ENCODE results near the gene AKAP14.
"Not testable (repeated sequence)": the region's sequence is repeated elsewhere in the genome, so short reads cannot be mapped to it uniquely, and the experiment has no call there.

The AKAP14 gene

DNA sequence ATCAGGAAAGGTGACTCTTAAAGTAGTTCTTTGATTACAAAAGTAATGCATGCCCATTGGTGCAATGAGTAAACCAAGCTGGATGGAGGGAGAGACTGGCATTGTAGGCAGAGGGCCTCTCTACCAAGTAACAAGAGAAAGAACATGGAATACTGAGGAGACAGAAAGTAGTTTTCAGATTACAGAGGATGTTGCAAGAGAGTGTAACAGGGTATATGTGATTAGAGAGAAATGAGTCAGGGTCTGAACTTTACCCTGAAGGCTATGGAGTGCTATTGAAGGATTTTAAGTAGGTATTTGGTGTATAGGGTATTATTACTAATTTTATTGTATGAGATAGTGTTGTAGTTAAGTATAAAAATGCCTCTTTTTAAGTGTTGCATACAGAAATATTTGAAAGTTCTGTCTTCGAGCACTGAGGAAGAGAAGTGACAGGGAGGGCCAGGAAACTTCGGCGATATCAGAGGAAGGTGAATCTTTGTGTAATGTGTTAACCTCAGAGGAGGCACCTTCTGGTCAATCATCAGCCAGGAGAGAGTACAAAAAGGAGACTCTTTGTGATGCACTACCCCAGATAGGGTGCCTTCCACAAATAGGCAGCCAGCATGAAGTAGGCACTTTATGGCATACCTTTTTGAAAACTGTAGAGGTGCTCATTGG lies 39.7 kb downstream of the AKAP14 start:
- DNase-seq = no peak

DNA sequence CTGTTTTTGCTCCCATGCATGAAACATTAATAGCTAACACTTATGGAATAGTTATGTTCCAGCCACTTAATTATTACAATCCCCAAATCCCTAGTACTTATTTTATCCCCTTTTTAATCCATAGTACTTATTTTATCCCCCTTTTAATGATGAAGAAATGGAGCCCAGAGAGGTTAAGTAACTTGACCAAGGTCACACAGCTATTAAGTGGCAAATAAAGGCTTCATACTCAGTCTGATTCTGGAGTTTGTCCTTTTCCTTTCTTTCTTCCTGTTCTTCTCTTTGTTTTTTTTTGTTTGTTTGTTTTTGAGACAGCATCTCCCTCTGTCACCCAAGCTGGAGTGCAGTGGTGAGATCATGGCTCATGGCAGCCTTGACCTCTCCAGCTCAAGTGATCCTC lies 45.6 kb downstream of the AKAP14 start:
- no peak for DNase-seq

DNA sequence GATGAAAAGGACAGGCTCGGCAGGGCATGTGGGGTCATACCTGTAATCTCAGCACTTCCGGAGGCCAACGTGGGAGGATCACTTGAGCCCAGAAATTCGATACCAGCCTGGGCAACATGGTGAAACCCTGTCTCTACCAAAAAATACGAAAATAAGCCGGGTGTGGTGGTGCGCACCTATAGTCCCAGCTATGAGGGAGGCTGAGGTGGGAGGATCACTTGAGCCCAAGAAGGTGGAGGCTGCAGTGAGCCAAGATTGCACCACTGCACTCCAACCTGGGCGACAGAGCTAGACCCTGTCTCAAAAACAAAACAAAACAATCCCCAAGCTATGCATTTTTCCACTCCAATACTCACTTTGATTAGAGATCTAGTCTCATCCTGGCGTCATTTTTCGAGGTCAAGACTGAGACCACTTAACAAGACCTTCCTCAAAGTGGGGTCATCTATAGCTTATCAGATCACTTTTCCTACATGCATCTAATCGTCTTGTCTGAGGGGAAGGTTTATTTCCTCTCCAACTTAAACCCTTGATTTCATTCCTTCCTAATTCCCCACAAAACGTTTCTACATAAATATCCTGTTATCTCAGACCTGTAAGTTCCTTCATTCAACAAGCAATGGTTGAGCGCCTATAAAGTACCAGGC lies 46.6 kb downstream of the AKAP14 start:
- DNase-seq = no peak

DNA sequence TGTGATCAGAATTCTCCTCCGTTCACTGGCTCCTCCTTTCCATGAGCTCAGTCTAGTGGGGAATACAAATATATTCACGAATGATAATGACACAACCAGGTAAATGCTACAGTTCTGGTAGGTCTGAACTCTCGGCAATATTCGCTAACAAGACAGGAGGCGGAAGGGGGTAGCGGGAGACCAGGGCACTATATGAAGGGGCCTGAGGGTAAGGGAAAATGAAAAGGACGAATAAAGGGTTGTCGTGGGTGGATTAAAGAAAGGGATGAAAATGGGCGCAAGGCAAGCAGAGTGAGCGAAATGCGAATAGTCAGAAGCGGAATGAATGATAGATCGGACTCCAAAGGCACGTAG lies 47.1 kb downstream of the AKAP14 start:
- DNase-seq = no peak

DNA sequence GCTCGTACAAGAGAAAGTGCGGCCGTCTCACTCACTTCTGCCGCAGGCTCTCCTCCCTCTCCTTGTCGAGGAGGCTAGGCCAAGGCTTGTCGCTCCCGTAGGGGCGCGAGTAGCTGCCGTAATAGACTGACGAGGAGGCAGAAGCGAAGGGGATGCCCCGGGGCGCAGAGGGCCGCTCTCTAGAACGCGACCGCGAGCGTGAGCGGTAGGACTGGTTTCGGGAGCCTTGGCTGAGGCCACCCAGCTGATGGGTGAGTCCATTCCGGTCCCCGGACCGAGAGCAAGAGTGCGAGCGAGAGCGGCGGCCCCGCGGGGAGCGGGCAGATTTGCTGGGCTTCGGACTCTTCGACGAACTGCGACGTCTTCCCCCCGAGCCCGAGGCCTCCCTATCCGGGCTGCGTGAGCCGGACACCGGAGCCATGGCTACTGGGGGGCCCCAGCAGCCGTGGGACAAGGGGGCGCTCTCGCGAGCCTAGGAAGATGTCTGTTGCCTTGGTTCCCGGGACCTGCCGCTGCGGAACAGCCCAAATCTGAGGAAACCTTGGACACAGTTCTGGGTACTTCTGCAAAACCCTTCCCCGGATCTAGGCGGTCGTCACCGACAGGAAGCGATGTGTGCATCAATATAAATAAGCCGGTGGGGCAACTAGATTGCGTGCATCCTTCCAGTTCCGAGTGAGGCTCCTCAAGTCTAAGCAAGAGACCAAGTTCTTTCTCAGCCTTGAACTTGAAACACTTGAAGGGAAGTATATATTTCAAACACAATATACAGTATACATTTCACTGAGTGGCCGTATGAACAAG lies 47.7 kb downstream of the AKAP14 start, which contains the start of gene NKAP:
Gene NKAP, minus strand, starts transcription at position 567 of the 804 bp plus-strand sequence. Its CDS starts 146 bp downstream, at position 421.
- peak; percentile 69 to 89 for DNase-seq

DNA sequence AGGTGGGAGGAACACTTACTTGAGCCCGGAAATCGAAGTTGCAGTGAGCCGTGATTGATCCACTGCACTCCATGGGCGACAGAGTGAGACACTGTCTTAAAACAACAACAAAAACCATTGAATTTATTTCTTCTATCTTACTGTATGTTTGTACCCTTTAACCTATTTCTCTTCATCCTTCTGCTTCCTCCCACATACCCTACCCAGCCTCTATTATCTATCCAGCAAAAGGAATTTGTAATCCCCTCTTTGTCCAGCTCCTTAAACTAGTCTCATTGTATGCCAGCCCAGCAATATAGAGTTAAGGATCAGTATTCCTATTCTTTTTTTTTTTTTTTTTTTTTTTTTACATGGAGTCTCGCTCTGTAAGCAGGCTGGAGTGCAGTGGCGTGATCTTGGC lies 49.8 kb downstream of the AKAP14 start:
- no peak for DNase-seq

DNA sequence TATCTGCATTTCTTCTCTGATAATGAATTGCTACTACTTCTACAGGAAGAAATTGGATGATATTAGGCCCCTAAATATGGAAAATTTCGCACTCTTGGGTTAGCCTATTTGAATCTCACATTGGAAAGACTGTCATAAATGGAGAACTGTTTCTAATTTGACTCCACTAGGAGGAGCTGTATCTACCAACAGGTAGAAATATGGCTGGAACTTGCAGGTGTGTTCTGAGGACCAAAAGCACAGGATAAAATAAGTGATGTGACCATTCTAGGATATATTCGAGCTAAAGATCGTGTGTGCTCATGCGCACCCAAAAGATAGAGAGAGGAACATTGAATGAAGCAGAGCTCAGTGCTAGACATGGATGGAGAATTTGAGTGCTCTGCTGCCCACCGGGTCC lies 52.7 kb downstream of the AKAP14 start:
- DNase-seq = no peak

DNA sequence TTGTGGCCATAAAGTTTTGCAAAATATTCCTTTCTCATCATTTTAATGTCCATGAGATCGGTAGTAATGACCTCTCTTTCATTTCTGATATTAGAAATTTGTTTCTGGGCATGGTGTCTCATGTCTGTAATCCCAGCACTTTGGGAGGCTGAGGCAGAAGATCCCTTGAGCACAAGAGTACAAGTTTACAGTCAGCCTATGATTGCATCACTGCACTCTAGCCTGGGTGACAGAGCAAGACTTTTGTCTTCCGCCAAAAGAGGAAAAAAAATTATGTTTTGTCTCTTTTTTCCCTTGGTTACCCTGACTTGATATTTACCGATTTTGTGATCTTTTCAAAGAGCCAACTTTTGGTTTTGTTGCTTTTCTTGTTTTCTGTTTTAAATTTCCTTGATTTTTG lies 58.7 kb downstream of the AKAP14 start:
- DNase-seq = no peak

DNA sequence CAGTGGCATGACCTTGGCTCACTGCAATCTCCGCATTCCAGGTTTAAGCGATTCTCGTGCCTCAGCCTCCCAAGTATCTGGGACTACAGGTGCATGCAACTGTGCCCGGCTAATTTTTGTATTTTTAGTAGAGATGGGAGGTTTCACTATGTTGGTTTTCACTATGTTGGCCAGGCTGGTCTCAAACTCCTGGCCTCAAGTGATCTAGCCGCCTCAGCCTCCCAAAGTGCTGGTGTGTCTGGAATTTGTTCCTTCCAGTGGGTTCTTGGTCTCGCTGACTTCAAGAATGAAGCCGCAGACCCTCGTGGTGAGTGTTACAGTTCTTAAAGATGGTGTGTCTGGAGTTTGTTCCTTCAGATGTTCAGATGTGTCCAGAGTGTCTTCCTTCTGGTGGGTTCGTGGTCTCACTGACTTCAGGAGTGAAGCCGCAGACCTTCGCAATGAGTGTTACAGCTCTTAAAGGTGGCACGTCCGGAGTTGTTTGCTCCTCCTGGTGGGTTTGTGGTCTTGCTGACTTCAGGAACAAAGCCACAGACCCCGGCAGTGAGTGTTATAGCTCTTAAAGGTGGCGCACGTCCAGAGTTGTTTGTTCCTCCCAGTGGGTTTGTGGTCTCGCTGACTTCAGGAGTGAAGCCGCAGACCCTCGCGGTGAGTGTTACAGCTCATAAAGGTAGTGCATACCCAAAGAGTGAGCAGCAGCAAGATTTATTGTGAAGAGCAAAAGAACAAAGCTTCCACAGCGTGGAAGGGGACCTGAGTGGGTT lies 60.3 kb downstream of the AKAP14 start:
- DNase-seq = not testable (repeated sequence)

DNA sequence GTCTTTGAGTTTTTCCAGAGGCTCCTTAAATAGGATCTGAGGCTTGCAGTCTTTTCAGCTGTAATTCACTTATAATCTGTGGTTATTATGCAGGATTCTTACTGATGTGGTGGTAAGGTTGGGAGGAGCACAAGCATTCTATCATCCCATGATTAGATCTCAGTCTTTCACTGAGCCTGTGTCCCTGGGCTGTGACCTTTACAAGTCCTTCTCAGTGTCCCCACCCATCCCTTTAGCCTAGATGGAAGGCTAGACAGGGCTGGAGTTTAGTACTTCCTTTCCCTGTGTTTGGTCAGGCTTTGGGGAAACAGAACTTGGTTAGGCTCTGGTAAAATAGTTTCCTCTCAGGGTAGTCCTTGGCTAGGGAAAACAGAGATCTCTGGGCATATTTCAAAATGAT lies 64.9 kb downstream of the AKAP14 start:
- no peak for DNase-seq

DNA sequence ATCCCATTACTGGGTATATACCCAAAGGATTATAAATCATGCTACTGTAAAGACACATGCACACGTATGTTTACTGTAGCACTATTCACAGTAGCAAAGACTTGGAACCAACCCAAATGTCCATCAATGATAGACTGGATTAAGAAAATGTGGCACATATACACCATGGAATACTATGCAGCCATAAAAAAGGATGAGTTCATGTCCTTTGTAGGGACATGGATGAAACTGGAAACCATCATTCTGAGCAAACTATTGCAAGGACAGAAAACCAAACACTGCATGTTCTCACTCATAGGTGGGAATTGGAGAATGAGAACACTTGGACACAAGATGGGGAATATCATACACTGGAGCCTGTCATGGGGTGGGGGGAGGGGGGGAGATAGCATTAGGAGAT lies 71.1 kb downstream of the AKAP14 start:
- not testable (repeated sequence) for DNase-seq
